Muscle layer of colon (tissue), 2 donors: Measurements from ENCODE around the gene AXDND1.
"Not testable (repeated sequence)": the region's sequence is repeated elsewhere in the genome, so short reads cannot be mapped to it uniquely, and the experiment has no call there.

ENCODE experiments used
- H3K27ac ChIP-seq: one replicate; pipeline ENCODE4 v1.7.0; 2013; ENCODE audit warnings: low read depth, mild to moderate bottlenecking, low read length, moderate library complexity
- H3K27me3 ChIP-seq, 2 donors: one replicate each; pipeline ENCODE4 v1.7.0; 2013; ENCODE audit warnings: low read length in 2 of 2, mild to moderate bottlenecking in 2 of 2; ENCODE audit not compliant: insufficient read depth in 2 of 2, control insufficient read depth in 1 of 2
- H3K36me3 ChIP-seq: one replicate; pipeline ENCODE4 v1.7.0; 2013; ENCODE audit warnings: mild to moderate bottlenecking, low read length; ENCODE audit not compliant: insufficient read depth
- H3K4me1 ChIP-seq: one replicate; pipeline ENCODE4 v1.7.0; 2013; ENCODE audit warnings: mild to moderate bottlenecking, low read length; ENCODE audit not compliant: insufficient read depth
- H3K4me3 ChIP-seq, 2 donors: one replicate each; pipeline ENCODE4 v1.7.0; 2013; ENCODE audit warnings: low read length in 2 of 2, low read depth in 1 of 2, mild to moderate bottlenecking in 1 of 2, moderate library complexity in 1 of 2
- H3K9ac ChIP-seq: one replicate; pipeline ENCODE4 v1.7.0; 2013; ENCODE audit warnings: low read length
- H3K9me3 ChIP-seq: one replicate; pipeline ENCODE4 v1.7.0; 2013; ENCODE audit warnings: mild to moderate bottlenecking, low read length
- donor health status: abdominal sarcoma.
- donor health status: Adenocarcinoma of cecum.

AXDND1 gene

GRCh38 chr1:179376223-179376622, 10.5 kb downstream of the AXDND1 start:
- H3K36me3 ChIP-seq: no peaks in the 10 kb centered on the region
- no peaks in the 10 kb centered on the region for H3K27me3 ChIP-seq
- no peak overlapping the region for H3K4me3 ChIP-seq

GRCh38 chr1:179380299-179380698, 14.5 kb downstream of the AXDND1 start:
- H3K9ac ChIP-seq: no peak overlapping the region
- no peaks in the 10 kb centered on the region for H3K9me3 ChIP-seq
- no peaks in the 10 kb centered on the region for H3K36me3 ChIP-seq
- no peak overlapping the region for H3K4me3 ChIP-seq
- H3K27ac ChIP-seq: no peak overlapping the region
- no peaks in the 10 kb centered on the region for H3K4me1 ChIP-seq
- no peaks in the 10 kb centered on the region for H3K27me3 ChIP-seq

More at GRCh38 chr1:179376223-179376622, 10.5 kb downstream of the AXDND1 start:
- no peaks in the 10 kb centered on the region for H3K9me3 ChIP-seq
- H3K4me1 ChIP-seq: no peaks in the 10 kb centered on the region
- H3K9ac ChIP-seq: no peak overlapping the region
- no peak overlapping the region for H3K27ac ChIP-seq

GRCh38 chr1:179384027-179384426, 18.3 kb downstream of the AXDND1 start:
- Histone ChIP-seq H3K27me3 (no peaks in the 10 kb centered on the region), H3K4me1 (no peaks in the 10 kb centered on the region), H3K9me3 (no peaks in the 10 kb centered on the region), H3K4me3 (no peak overlapping the region), H3K27ac (no peak overlapping the region), H3K36me3 (no peaks in the 10 kb centered on the region), H3K9ac (no peak overlapping the region)

GRCh38 chr1:179385510-179385909, 19.7 kb downstream of the AXDND1 start:
- Histone ChIP-seq H3K4me3 (no peak overlapping the region), H3K36me3 (no peaks in the 10 kb centered on the region)

GRCh38 chr1:179393721-179394120, 27.9 kb downstream of the AXDND1 start:
- Histone ChIP-seq H3K27me3 (no peaks in the 10 kb centered on the region), H3K9me3 (no peaks in the 10 kb centered on the region), H3K4me1 (no peaks in the 10 kb centered on the region), H3K9ac (no peak overlapping the region), H3K4me3 (no peak overlapping the region), H3K27ac (no peak overlapping the region), H3K36me3 (no peaks in the 10 kb centered on the region)

More at GRCh38 chr1:179385510-179385909, 19.7 kb downstream of the AXDND1 start:
- Histone ChIP-seq H3K9me3 (no peaks in the 10 kb centered on the region), H3K4me1 (no peaks in the 10 kb centered on the region), H3K27me3 (no peaks in the 10 kb centered on the region), H3K9ac (no peak overlapping the region), H3K27ac (no peak overlapping the region)

- not testable (repeated sequence) for H3K36me3 ChIP-seq, H3K4me3 ChIP-seq, H3K27me3 ChIP-seq, H3K4me1 ChIP-seq, H3K9me3 ChIP-seq, H3K9ac ChIP-seq, H3K27ac ChIP-seq
These were observed 33.6 kb downstream of the AXDND1 start for GRCh38 chr1:179399399-179399798.

- not testable (repeated sequence) for H3K36me3 ChIP-seq, H3K9ac ChIP-seq
These were observed 52.0 kb downstream of the AXDND1 start for GRCh38 chr1:179417760-179418159.

GRCh38 chr1:179418706-179419105, 52.9 kb downstream of the AXDND1 start:
- H3K9me3 ChIP-seq, H3K9ac ChIP-seq, H3K4me1 ChIP-seq, H3K27me3 ChIP-seq, H3K4me3 ChIP-seq, H3K36me3 ChIP-seq, H3K27ac ChIP-seq: not testable (repeated sequence)

More at GRCh38 chr1:179417760-179418159, 52.0 kb downstream of the AXDND1 start:
- not testable (repeated sequence) for H3K4me1 ChIP-seq, H3K4me3 ChIP-seq, H3K27me3 ChIP-seq, H3K27ac ChIP-seq, H3K9me3 ChIP-seq

- Histone ChIP-seq H3K9me3 (peaks cover 5% of the 10 kb centered on the region), H3K4me3 (no peak overlapping the region), H3K4me1 (no peaks in the 10 kb centered on the region), H3K9ac (no peak overlapping the region), H3K27ac (no peak overlapping the region), H3K36me3 (no peaks in the 10 kb centered on the region), H3K27me3 (no peaks in the 10 kb centered on the region)
These were observed 58.8 kb downstream of the AXDND1 start for GRCh38 chr1:179424610-179425009.

GRCh38 chr1:179425186-179425585, 59.4 kb downstream of the AXDND1 start:
- Histone ChIP-seq H3K27me3 (no peaks in the 10 kb centered on the region), H3K4me1 (no peaks in the 10 kb centered on the region), H3K9ac (no peak overlapping the region), H3K27ac (no peak overlapping the region), H3K36me3 (no peaks in the 10 kb centered on the region), H3K4me3 (no peak overlapping the region), H3K9me3 (peaks cover 5% of the 10 kb centered on the region)

- H3K9ac ChIP-seq: no peak overlapping the region
- no peak overlapping the region for H3K4me3 ChIP-seq
These were observed 71.4 kb downstream of the AXDND1 start for GRCh38 chr1:179437171-179437570.

GRCh38 chr1:179439646-179440045, 73.9 kb downstream of the AXDND1 start:
- not testable (repeated sequence) for H3K4me3 ChIP-seq, H3K27me3 ChIP-seq, H3K36me3 ChIP-seq, H3K9ac ChIP-seq, H3K4me1 ChIP-seq, H3K9me3 ChIP-seq, H3K27ac ChIP-seq

More at GRCh38 chr1:179437171-179437570, 71.4 kb downstream of the AXDND1 start:
- no peaks in the 10 kb centered on the region for H3K27me3 ChIP-seq
- no peak overlapping the region for H3K27ac ChIP-seq
- H3K4me1 ChIP-seq: no peaks in the 10 kb centered on the region
- no peaks in the 10 kb centered on the region for H3K36me3 ChIP-seq
- H3K9me3 ChIP-seq: no peaks in the 10 kb centered on the region
